Activated CD8-positive, alpha-beta memory T cell treated with anti-CD3 and anti-CD28 coated beads, Interleukin-2, amount 50 U/mL, for 48 hours (primary cell): ENCODE data around the gene DGCR6.
"Not testable (repeated sequence)": the region's sequence is repeated elsewhere in the genome, so short reads cannot be mapped to it uniquely, and the experiment has no call there.

ENCODE experiments used
- DNase-seq: peaks from one replicate; pipeline ENCODE4 v3.0.0-alpha.2; 2020

The DGCR6 gene

GRCh38 chr22:18931905-18932652 lies 26.0 kb downstream of the DGCR6 start:
- no peak for DNase-seq

- no peak for DNase-seq
Observed at GRCh38 chr22:18933914-18934313, 27.8 kb downstream of the DGCR6 start.

GRCh38 chr22:18934688-18935087 lies 28.6 kb downstream of the DGCR6 start:
- not testable (repeated sequence) for DNase-seq

- DNase-seq: no peak
Observed at GRCh38 chr22:18935889-18936529, 29.9 kb downstream of the DGCR6 start, which contains the start of gene PRODH. PRODH (minus strand) TSS chr22:18936293; CDS start chr22:18936287, 6 bp downstream.

GRCh38 chr22:18938691-18939090 lies 32.6 kb downstream of the DGCR6 start:
- not testable (repeated sequence) for DNase-seq

DNA sequence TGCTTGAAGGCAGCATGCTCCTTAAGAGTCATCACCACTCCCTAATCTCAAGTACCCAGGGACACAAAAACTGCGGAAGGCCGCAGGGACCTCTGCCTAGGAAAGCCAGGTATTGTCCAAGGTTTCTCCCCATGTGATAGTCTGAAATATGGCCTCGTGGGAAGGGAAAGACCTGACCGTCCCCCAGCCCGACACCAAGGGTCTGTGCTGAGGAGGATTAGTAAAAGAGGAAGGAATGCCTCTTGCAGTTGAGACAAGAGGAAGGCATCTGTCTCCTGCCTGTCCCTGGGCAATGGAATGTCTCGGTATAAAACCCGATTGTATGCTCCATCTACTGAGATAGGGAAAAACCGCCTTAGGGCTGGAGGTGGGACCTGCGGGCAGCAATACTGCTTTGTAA lies 41.0 kb downstream of the DGCR6 start:
- DNase-seq: not testable (repeated sequence)

DNA sequence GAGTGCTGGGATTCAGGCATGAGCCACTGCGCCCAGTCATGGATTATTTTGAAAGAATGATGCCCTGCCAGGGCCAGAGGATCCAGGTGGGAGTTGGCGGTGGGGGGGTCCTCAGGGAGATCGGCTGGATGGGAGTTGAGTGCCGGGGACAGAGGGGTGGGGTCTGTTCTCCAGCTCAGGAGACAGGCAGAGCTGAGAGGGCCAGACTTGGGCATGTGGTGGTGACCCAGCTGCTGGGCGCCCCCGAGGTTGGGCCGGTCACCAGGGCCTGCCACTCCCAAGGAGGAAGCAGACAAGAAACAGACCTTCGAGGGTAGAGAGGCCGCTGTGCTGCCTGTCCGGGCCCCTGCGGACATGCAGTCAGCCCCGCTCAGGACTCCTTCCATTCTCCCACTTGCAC lies 41.8 kb downstream of the DGCR6 start:
- DNase-seq: no peak

GRCh38 chr22:18950141-18950540 lies 44.0 kb downstream of the DGCR6 start:
- DNase-seq: no peak

- peak; percentile 38 for DNase-seq
Observed at GRCh38 chr22:18952022-18952421, 45.9 kb downstream of the DGCR6 start.

DNA sequence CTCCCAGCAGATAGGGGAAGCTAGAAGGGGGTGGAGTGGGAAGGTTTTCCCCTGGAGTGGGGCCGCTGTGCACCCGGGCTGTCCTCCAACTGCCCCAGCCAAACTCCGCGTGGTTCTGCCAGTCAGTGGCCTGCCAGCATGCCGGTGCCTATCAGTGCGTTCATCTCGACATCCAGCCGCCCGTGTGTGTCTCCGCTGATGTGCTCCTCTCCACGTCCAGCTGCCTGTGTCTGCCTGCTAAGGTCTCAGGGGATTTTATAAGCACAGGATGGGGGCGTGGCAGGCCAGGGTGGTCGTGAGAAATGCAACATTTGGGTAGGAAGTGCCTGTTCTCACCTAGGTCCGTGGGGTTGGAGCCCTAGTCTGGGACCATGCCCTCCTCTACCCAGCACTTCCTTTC lies 47.0 kb downstream of the DGCR6 start:
- DNase-seq: not testable (repeated sequence)

- DNase-seq: peak; percentile 87
Observed at GRCh38 chr22:18954303-18954989, 48.3 kb downstream of the DGCR6 start.

- DNase-seq: no peak
Observed at GRCh38 chr22:18954990-18955571, 49.0 kb downstream of the DGCR6 start.

- no peak for DNase-seq
Observed at GRCh38 chr22:18955696-18956095, 49.6 kb downstream of the DGCR6 start.

GRCh38 chr22:18956121-18956895 lies 50.2 kb downstream of the DGCR6 start:
- DNase-seq: not testable (repeated sequence)

GRCh38 chr22:18956956-18957355 lies 50.8 kb downstream of the DGCR6 start:
- DNase-seq: not testable (repeated sequence)

DNA sequence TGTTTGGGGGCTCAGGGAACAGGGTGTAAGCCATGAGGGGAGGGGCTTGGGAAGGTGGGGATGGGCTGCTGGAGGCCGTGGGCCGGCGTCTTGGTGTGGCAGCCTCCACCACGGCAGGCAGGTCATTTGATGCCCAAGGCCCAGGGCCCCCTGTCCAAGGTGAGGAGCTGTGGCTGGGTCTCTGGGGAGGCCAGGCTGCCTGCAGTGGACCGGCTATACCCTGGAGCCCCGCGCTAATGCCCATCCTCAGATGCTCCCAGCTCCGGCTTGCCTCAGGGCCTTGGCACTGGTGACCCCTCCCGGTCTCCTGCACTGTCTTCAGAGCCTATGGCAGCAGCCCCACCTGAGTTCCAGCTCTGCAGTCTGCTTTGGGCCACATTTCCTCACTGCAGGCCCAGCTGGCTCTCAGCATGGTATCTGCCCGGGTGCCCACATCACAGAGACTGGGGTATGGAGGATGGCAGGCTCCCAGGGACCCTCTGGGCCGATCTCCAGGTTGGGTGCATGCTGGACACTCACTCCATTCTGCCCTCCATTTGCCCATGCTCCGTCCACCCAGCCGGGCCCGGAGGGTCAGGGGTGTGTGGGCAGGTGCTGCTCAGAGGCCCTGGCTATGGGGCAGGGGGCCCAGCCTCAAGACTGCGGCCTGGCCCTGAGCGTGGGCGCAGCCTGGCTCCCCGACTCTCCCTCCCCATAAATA lies 51.7 kb downstream of the DGCR6 start:
- DNase-seq: not testable (repeated sequence)

- DNase-seq: not testable (repeated sequence)
Observed at GRCh38 chr22:18958321-18958705, 52.2 kb downstream of the DGCR6 start.

- DNase-seq: not testable (repeated sequence)
Observed at GRCh38 chr22:18958738-18959137, 52.6 kb downstream of the DGCR6 start.

- DNase-seq: not testable (repeated sequence)
Observed at GRCh38 chr22:18959266-18959665, 53.1 kb downstream of the DGCR6 start.

- not testable (repeated sequence) for DNase-seq
Observed at GRCh38 chr22:18959741-18960140, 53.6 kb downstream of the DGCR6 start.

DNA sequence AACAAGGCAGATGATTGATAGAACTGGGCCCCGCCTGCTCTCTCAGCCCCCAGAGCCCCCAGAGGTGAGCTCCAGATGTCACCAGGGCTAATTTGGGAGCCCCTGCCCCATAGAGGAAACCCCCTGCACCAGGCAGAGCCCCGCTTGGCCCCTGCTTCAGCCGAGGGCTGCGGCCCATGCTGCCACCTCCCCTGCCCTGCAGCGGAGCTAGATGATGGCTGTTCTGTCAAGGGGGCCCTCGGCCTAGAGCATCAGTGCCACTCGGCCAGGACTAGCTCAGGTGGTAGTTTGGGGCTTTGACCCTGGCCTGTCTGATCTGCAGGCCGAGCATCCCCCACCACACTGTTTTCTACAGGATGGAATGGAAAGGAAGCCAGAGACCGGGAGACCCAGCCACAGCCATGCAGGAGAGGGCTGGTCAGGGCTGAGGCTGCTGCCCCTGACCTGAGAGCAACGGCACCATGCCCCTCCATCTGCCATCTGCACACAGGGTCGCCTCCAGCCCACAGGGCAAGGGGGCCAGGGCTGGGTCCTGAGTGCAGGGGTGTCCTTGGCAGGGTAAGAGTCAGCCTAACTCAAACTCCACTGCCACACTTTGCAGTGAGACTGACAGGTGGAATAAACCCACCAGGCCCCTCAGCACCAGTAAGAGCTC lies 54.2 kb downstream of the DGCR6 start:
- DNase-seq: not testable (repeated sequence)
